Endothelial cell of umbilical vein (primary cell): ENCODE measurements around the gene IQSEC2.

Experiments
- CTCF ChIP-seq, 2 donors: IDR thresholded peaks; 1 replicate in 1 of 2; 2 replicates in 1 of 2; pipeline ENCODE4 v1.5.1; 2011; ENCODE audit warnings: low read length in 2 of 2, mild to moderate bottlenecking in 2 of 2, moderate library complexity in 2 of 2, control low read depth in 1 of 2, inconsistent platforms in 1 of 2, low read depth in 1 of 2; ENCODE audit not compliant: insufficient read depth in 1 of 2; ENCODE audit errors: extremely low read depth in 1 of 2
- EZH2 ChIP-seq: IDR thresholded peaks from 2 replicates; pipeline ENCODE4 v1.6.1; 2012; ENCODE audit warnings: borderline replicate concordance, low read depth, mild to moderate bottlenecking, moderate library complexity, low read length, inconsistent platforms; ENCODE audit not compliant: severe bottlenecking
- MAX ChIP-seq: IDR thresholded peaks from 2 replicates; pipeline ENCODE4 v1.6.1; 2011; ENCODE audit not compliant: insufficient read depth, insufficient read length
- POLR2A ChIP-seq: IDR thresholded peaks from 2 replicates; pipeline ENCODE4 v1.6.1; 2012; ENCODE audit warnings: low read depth, mild to moderate bottlenecking, control low read depth, low read length
- POLR2AphosphoS5 ChIP-seq: IDR thresholded peaks from 2 replicates; pipeline ENCODE4 v1.6.1; 2012; ENCODE audit warnings: low read depth, mild to moderate bottlenecking, control low read depth, low read length, moderate library complexity; ENCODE audit not compliant: insufficient read depth

GRCh38 chrX:53320543-53321229 lies 39.3 kb upstream of the IQSEC2 start:
- TF ChIP-seq CTCF (IDR thresholded peaks at IDR 0.05; ENCODE audit: extremely low read depth in 1 of 2, insufficient read depth in 1 of 2, low read depth in 1 of 2, low read length in 2 of 2) (no peak), POLR2A (no peak), POLR2AphosphoS5 (no peak), EZH2 (peak; percentile 97), MAX (no peak)
